ENCODE measurements around the gene LAMA5. TPM values are rescaled to one million over a fixed set of nuclear protein-coding genes. Genes with fewer than 3 reads are reported as not detected.

Gene LAMA5
- total RNA-seq, 2 experiments from 2014 or later, result 0.16 to 0.78 TPM

DNA sequence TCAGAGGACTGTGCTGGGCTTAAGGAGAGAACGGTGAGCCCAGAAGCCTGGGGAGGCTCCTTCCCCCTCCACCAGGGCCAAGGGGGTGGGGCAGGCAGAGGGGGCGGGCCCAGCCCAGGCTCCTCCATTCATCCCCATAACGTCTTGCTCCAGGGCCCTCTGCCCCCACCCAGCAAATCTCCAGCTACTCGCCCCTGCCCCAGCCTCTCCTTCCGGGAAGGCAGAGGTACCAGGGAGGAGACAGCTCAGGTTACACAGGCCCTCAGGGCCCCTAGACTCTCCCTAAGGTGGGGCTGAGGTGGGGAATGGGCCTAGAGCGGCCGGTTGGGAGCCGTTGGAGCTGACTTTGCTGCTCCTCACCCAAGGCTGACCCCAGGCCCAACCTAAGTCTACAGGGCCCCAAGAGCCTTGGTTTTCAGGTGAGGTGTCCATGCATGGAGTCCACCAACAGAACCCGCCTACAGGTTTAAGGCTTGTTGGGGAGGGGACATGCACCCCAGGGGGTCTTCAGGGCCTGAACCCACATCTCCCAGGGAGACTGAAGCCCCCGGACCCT, 1.2 kb downstream of the LAMA5 start:
- H3K4me1 Mint-ChIP-seq (ENCODE audit: low read depth), result peaks cover 4% of the 10 kb centered on the region
- POLR2A ChIA-PET, result no interaction called here
- Histone ChIP-seq H3K4me1 (ENCODE audit: insufficient read depth, low read length) (peaks cover 26% of the 10 kb centered on the region), H3K27me3 (ENCODE audit: control insufficient read depth in 1 of 2, insufficient read depth in 2 of 2, low read length in 2 of 2) (peaks cover 42 to 47% of the 10 kb centered on the region in 2 experiments), H3K27ac (ENCODE audit: low read depth in 1 of 2, low read length in 2 of 2) (no peak overlapping the region), H3K9me3 (ENCODE audit: control insufficient read depth in 1 of 2, insufficient read depth in 1 of 2, low read length in 2 of 2) (peaks cover 0 to 13% of the 10 kb centered on the region in 2 experiments), H3K36me3 (ENCODE audit: insufficient read depth, low read length) (no peaks in the 10 kb centered on the region), H3K4me3 (ENCODE audit: low read length) (no peak overlapping the region)
- peak overlapping the region; percentile 30 for H3K4me3 Mint-ChIP-seq
- DNase-seq (no peak), ATAC-seq (ENCODE audit: poor library complexity) (no peak)
- CTCF ChIA-PET, result no interaction called here
- TF ChIP-seq, protein P1, sequence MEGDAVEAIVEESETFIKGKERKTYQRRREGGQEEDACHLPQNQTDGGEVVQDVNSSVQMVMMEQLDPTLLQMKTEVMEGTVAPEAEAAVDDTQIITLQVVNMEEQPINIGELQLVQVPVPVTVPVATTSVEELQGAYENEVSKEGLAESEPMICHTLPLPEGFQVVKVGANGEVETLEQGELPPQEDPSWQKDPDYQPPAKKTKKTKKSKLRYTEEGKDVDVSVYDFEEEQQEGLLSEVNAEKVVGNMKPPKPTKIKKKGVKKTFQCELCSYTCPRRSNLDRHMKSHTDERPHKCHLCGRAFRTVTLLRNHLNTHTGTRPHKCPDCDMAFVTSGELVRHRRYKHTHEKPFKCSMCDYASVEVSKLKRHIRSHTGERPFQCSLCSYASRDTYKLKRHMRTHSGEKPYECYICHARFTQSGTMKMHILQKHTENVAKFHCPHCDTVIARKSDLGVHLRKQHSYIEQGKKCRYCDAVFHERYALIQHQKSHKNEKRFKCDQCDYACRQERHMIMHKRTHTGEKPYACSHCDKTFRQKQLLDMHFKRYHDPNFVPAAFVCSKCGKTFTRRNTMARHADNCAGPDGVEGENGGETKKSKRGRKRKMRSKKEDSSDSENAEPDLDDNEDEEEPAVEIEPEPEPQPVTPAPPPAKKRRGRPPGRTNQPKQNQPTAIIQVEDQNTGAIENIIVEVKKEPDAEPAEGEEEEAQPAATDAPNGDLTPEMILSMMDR (IDR thresholded peaks at IDR 0.05), result no peak
- peaks cover 34% of the 10 kb centered on the region for H3K27me3 Mint-ChIP-seq
- no peaks in the 10 kb centered on the region for H3K36me3 Mint-ChIP-seq (ENCODE audit: low read depth)
- no peak overlapping the region for H3K27ac Mint-ChIP-seq
- intact Hi-C loops (cut with DNase I, micrococcal nuclease), result loop anchor here in 1 of 2 experiments (5.0 kb wide), 1 partner anchor 64 kb away; the partner anchor contains the start of gene ADRM1
- H3K9me3 Mint-ChIP-seq, result no peaks in the 10 kb centered on the region

DNA sequence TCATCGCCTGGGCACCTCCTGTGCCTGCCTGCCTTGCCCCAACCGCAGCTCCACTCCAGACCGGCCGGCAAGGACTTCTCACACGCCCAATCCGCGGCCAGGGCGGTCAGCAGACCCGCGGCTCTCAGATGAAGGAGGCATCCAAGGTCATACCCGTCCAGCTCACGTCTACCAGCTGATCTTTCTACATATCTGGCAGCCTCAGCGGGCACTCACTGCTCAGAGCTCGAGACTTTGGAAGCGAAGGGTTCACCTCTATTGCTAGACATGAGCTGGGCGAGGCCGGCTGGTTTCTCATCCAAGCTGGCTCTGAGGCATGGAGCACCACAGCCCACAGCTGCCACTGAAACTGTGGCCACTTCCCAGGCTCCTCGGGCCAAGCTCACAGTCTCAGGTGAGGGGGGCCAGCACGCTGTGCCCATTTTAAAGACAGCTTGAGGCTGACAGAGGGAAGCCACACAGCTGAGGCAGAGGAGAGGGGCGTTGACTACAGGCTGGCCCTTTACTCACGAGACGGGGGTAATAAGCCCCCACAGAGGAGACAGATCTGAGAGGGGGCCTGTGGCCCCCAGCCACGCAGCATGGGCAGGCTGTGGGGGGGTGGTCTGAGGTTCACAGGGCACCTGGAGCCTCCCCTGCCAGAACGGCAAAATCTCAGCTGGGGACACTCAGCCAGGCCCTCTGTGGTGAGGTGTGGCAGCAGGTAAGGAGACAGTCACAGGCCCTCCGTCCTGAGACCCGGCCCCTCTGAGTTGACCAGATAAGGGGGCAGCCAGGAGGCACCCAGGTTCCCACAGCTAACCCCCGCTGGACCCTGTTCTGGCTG, 2.0 kb downstream of the LAMA5 start:
- Mint-ChIP-seq H3K27me3 (peaks cover 34% of the 10 kb centered on the region), H3K27ac (no peak overlapping the region), H3K36me3 (ENCODE audit: low read depth) (no peaks in the 10 kb centered on the region), H3K9me3 (no peaks in the 10 kb centered on the region), H3K4me1 (ENCODE audit: low read depth) (peaks cover 4% of the 10 kb centered on the region), H3K4me3 (peak overlapping the region; percentile 34)
- ChIA-PET POLR2A (no interaction called here), CTCF (no interaction called here)
- no peak overlapping the region for H3K27ac ChIP-seq (ENCODE audit: low read depth in 1 of 2, low read length in 2 of 2)
- intact Hi-C loops (cut with DNase I, micrococcal nuclease), result loop anchor here in 1 of 2 experiments (5.0 kb wide), 1 partner anchor 63 kb away; the partner anchor contains the start of gene ADRM1
- DNase-seq (no peak), ATAC-seq (ENCODE audit: poor library complexity) (no peak)
- TF ChIP-seq, protein P1 (IDR thresholded peaks at IDR 0.05), result no peak
- peaks cover 26% of the 10 kb centered on the region for H3K4me1 ChIP-seq (ENCODE audit: insufficient read depth, low read length)
- peaks cover 42 to 47% of the 10 kb centered on the region in 2 experiments for H3K27me3 ChIP-seq (ENCODE audit: control insufficient read depth in 1 of 2, insufficient read depth in 2 of 2, low read length in 2 of 2)
- H3K9me3 ChIP-seq (ENCODE audit: control insufficient read depth in 1 of 2, insufficient read depth in 1 of 2, low read length in 2 of 2), result peaks cover 0 to 13% of the 10 kb centered on the region in 2 experiments
- H3K36me3 ChIP-seq (ENCODE audit: insufficient read depth, low read length), result no peaks in the 10 kb centered on the region
- H3K4me3 ChIP-seq (ENCODE audit: low read length), result no peak overlapping the region

DNA sequence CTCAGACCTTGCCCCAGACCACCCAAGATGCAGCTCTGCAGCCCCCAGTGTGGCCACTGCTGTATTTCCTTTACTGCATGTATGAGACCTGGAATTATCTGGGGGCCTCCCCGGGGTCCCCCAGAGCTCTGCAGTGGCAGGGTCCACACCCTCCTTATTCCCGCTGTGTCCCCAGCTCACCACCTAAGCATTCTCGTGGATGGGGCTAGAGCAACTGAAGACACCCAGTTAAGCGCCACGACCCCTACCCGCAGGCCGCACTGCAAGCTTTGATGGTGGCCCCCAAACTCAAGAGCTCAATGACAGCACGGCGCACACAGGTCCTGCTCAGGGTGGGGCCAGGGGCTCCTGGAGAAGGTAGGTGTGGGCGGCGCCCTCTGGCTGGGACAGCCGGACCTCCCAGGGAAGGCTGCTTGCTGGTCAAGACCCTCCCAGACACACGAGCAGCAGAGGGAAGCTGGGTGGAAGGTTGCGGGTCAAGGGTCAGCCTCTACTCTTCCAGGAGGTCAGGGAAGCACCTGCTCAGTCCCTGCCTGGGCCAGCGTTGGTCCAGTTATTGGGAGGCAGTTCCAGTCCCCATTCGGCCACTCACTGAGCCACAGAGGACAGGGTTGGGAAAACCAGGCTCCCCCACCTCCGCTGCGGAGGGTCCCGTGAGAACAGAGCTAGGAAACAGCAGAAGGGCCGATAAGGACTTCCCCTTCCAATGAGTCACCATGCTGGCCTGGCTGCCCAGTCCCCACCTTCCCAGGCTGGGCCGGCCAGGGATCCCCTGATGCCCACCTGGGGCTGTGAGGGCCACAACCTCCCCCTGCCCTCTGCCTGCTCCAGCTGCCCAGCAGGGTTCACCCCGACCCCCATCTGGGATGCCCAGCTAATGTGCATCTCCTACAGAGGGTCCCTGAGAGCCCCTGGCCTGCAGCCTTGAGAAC, 2.9 kb downstream of the LAMA5 start:
- POLR2A ChIA-PET, result no interaction called here
- Mint-ChIP-seq H3K9me3 (no peaks in the 10 kb centered on the region), H3K27me3 (peaks cover 30% of the 10 kb centered on the region), H3K36me3 (ENCODE audit: low read depth) (no peaks in the 10 kb centered on the region), H3K4me3 (no peak overlapping the region), H3K27ac (no peak overlapping the region), H3K4me1 (ENCODE audit: low read depth) (peaks cover 4% of the 10 kb centered on the region)
- Histone ChIP-seq H3K27ac (ENCODE audit: low read depth in 1 of 2, low read length in 2 of 2) (no peak overlapping the region), H3K4me3 (ENCODE audit: low read length) (no peak overlapping the region), H3K4me1 (ENCODE audit: insufficient read depth, low read length) (peaks cover 26% of the 10 kb centered on the region), H3K27me3 (ENCODE audit: control insufficient read depth in 1 of 2, insufficient read depth in 2 of 2, low read length in 2 of 2) (peaks cover 33 to 39% of the 10 kb centered on the region in 2 experiments), H3K9me3 (ENCODE audit: control insufficient read depth in 1 of 2, insufficient read depth in 1 of 2, low read length in 2 of 2) (peaks cover 0 to 15% of the 10 kb centered on the region in 2 experiments), H3K36me3 (ENCODE audit: insufficient read depth, low read length) (no peaks in the 10 kb centered on the region)
- intact Hi-C loops (cut with DNase I, micrococcal nuclease), result no loop called here
- ATAC-seq (ENCODE audit: poor library complexity), result no peak
- CTCF ChIA-PET, result no interaction called here
- no peak for DNase-seq
- TF ChIP-seq, protein P1 (IDR thresholded peaks at IDR 0.05), result no peak
